Neural cell (in vitro differentiated cells): ENCODE results near the gene SYCN. TPM values are rescaled to one million over a fixed set of nuclear protein-coding genes. Genes with fewer than 3 reads are reported as not detected.

Source experiments
- H2AFZ ChIP-seq: fragments of 200-600, 300-800 bp; sonication (generic), shearing (Covaris generic); 2 replicates; pipeline ENCODE4 v1.6.0; 2014; ENCODE audit warnings: low read depth, mild to moderate bottlenecking, antibody characterized with exemption, low read length, moderate library complexity
- H3F3A ChIP-seq: fragments of 200-600 bp; shearing (Covaris generic); 2 replicates; pipeline ENCODE4 v1.6.1; 2016; ENCODE audit warnings: mild to moderate bottlenecking, moderate library complexity, mixed read lengths, antibody characterized with exemption, low read length; ENCODE audit not compliant: insufficient read depth, poor library complexity, severe bottlenecking
- H3K27ac ChIP-seq: fragments of 200-600, 300-800 bp; sonication (generic), shearing (Covaris generic); 2 replicates; pipeline ENCODE4 v1.5.1; 2014; ENCODE audit warnings: mild to moderate bottlenecking, low read length, moderate library complexity
- H3K27me3 ChIP-seq: fragments of 300-800, 200-600 bp; sonication (generic), shearing (Covaris generic); 2 replicates; pipeline ENCODE4 v1.6.0; 2014; ENCODE audit warnings: mild to moderate bottlenecking, low read depth, low read length, moderate library complexity; ENCODE audit not compliant: insufficient read depth
- H3K36me3 ChIP-seq: fragments of 300-800, 200-600 bp; sonication (generic), shearing (Covaris generic); 2 replicates; pipeline ENCODE4 v1.5.1; 2014; ENCODE audit warnings: mild to moderate bottlenecking, antibody characterized with exemption, low read length, moderate library complexity; ENCODE audit not compliant: insufficient read depth
- H3K4me2 ChIP-seq: fragments of 300-800, 200-600 bp; sonication (generic), shearing (Covaris generic); 2 replicates; pipeline ENCODE4 v1.6.0; 2014; ENCODE audit warnings: mild to moderate bottlenecking, low read length
- H3K4me3 ChIP-seq: fragments of 300-800, 200-600 bp; sonication (generic), shearing (Covaris generic); 2 replicates; pipeline ENCODE4 v1.5.1; 2014; ENCODE audit warnings: mild to moderate bottlenecking, low read length, moderate library complexity
- H3K79me2 ChIP-seq: fragments of 200-600 bp; shearing (Covaris generic); replicated peaks from 2 replicates; pipeline ENCODE4 v1.6.0; 2014; ENCODE audit warnings: mild to moderate bottlenecking, low read length, moderate library complexity; ENCODE audit not compliant: insufficient read depth
- H3K9ac ChIP-seq: fragments of 300-800, 200-600 bp; sonication (generic), shearing (Covaris generic); 2 replicates; pipeline ENCODE4 v1.6.1; 2016; ENCODE audit warnings: mild to moderate bottlenecking, low read length, mixed read lengths
- H3K9me2 ChIP-seq: fragments of 200-600 bp; shearing (Covaris generic); 2 replicates; pipeline ENCODE4 v1.6.1; 2016; ENCODE audit warnings: mild to moderate bottlenecking, low read length, mixed read lengths; ENCODE audit not compliant: insufficient read depth
- H3K9me3 ChIP-seq: fragments of 200-600, 300-800 bp; sonication (generic), shearing (Covaris generic); 2 replicates; pipeline ENCODE4 v1.6.1; 2016; ENCODE audit warnings: mild to moderate bottlenecking, mixed run types, low read length, moderate library complexity, mixed read lengths
- H4K20me1 ChIP-seq: fragments of 200-600 bp; shearing (Covaris generic); 2 replicates; pipeline ENCODE4 v1.6.1; 2016; ENCODE audit warnings: mild to moderate bottlenecking, mixed run types; ENCODE audit not compliant: insufficient read depth
- EP300 ChIP-seq: fragments of 450-650 bp; conservative IDR thresholded peaks from 2 replicates; pipeline ENCODE4 v1.6.1; 2014; ENCODE audit warnings: antibody characterized with exemption, mild to moderate bottlenecking, moderate library complexity; ENCODE audit not compliant: poor library complexity, severe bottlenecking
- EZH2 ChIP-seq: fragments of 200-600, 300-800 bp; shearing (Covaris generic), sonication (generic); IDR thresholded peaks from 2 replicates; pipeline ENCODE4 v1.6.1; 2014; ENCODE audit warnings: antibody characterized with exemption, low read length, borderline replicate concordance, mild to moderate bottlenecking; ENCODE audit not compliant: insufficient read depth, poor library complexity, severe bottlenecking
- MXI1 ChIP-seq: fragments of 450-650 bp; conservative IDR thresholded peaks from 2 replicates; pipeline ENCODE4 v1.6.1; 2014; ENCODE audit warnings: antibody characterized with exemption, mild to moderate bottlenecking; ENCODE audit not compliant: poor library complexity, severe bottlenecking
- POLR2AphosphoS5 ChIP-seq: IDR thresholded peaks from 2 replicates; pipeline ENCODE4 v1.6.1; 2012
- RAD21 ChIP-seq: fragments of 450-650 bp; conservative IDR thresholded peaks from 2 replicates; pipeline ENCODE4 v1.6.1; 2014; ENCODE audit warnings: antibody characterized with exemption, mild to moderate bottlenecking, moderate library complexity
- REST ChIP-seq: IDR thresholded peaks from 2 replicates; pipeline ENCODE4 v1.6.1; 2012; ENCODE audit warnings: borderline replicate concordance
- SMC3 ChIP-seq: fragments of 450-650 bp; conservative IDR thresholded peaks from 2 replicates; pipeline ENCODE4 v1.6.1; 2014; ENCODE audit warnings: antibody characterized with exemption, mild to moderate bottlenecking, moderate library complexity; ENCODE audit not compliant: poor library complexity
- TAF1 ChIP-seq: IDR thresholded peaks from 2 replicates; pipeline ENCODE4 v1.6.1; 2012; ENCODE audit warnings: low read depth
- polyA plus RNA-seq: library from polyadenylated mRNA; depleted of rRNA; stranded (reverse); fragments of >200 nt; gene quantifications from 2 replicates; pipeline ENCODE4 v1.2.3, GENCODE V29; 2014
- TF ChIP-seq, protein P1 (sequence below): fragments of 450-650 bp; IDR thresholded peaks from 2 replicates; pipeline ENCODE4 v1.5.1; 2014; ENCODE audit warnings: antibody characterized with exemption, mild to moderate bottlenecking, moderate library complexity; ENCODE audit not compliant: poor library complexity, severe bottlenecking

SYCN gene
- polyA plus RNA-seq, 1 donor from 2014 or later: not detected

DNA sequence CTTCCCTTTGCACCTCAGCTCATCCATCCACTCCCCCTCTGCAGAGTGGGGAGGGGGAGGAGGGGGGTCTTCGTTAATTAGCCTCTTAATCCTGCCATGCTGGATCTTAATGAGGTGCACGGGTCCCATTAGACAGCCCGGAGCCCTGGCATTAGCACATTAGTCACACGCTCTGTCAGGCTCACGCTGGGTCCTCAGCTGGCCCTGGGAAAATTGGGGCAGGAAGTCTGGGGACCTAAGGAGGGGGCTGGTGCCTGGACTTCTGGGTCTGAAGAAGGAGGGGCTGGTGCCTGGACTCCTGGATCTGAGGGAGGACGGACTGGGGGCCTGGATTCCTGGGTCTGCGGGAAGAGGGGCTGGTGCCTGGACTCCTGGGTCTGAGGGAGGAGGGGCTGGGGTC is 7.7 kb downstream of the SYCN start:
- Histone ChIP-seq H3K36me3 (no peaks in the 10 kb centered on the region), H3K4me3 (no peak overlapping the region), H3K9me3 (no peaks in the 10 kb centered on the region), H3F3A (no peaks in the 10 kb centered on the region), H3K79me2 (no peaks in the 10 kb centered on the region), H2AFZ (no peak overlapping the region), H3K27me3 (peaks cover 24% of the 10 kb centered on the region), H3K9ac (no peak overlapping the region), H4K20me1 (no peaks in the 10 kb centered on the region), H3K9me2 (no peaks in the 10 kb centered on the region), H3K4me2 (no peak overlapping the region), H3K27ac (no peak overlapping the region)
- TF ChIP-seq, protein P1, sequence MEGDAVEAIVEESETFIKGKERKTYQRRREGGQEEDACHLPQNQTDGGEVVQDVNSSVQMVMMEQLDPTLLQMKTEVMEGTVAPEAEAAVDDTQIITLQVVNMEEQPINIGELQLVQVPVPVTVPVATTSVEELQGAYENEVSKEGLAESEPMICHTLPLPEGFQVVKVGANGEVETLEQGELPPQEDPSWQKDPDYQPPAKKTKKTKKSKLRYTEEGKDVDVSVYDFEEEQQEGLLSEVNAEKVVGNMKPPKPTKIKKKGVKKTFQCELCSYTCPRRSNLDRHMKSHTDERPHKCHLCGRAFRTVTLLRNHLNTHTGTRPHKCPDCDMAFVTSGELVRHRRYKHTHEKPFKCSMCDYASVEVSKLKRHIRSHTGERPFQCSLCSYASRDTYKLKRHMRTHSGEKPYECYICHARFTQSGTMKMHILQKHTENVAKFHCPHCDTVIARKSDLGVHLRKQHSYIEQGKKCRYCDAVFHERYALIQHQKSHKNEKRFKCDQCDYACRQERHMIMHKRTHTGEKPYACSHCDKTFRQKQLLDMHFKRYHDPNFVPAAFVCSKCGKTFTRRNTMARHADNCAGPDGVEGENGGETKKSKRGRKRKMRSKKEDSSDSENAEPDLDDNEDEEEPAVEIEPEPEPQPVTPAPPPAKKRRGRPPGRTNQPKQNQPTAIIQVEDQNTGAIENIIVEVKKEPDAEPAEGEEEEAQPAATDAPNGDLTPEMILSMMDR: no peak
- no peak for TF ChIP-seq SMC3

DNA sequence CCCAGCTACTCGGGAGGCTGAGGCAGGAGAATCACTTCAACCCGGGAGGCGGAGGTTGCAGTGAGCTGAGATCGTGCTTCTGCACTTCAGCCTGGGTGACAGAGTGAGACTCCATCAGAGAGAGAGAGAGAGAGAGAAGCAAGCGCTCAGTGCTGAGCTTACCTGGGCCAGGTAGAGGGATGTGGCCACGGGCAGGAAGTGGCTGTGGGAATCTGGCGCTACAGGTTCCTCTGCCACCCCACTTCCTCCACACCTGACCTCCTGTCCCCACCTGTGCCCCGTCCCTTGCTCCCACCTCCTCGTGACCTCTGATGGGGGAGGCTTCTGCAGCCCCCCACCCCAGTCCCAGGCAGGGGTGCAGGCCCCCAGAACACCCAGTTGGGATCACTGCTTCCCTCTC is 8.3 kb downstream of the SYCN start:
- H3F3A ChIP-seq: no peaks in the 10 kb centered on the region
- H3K27me3 ChIP-seq: peaks cover 24% of the 10 kb centered on the region
- H3K79me2 ChIP-seq: no peaks in the 10 kb centered on the region
- H2AFZ ChIP-seq: no peak overlapping the region
- H3K4me2 ChIP-seq: no peak overlapping the region
- H3K36me3 ChIP-seq: no peaks in the 10 kb centered on the region
- H4K20me1 ChIP-seq: no peaks in the 10 kb centered on the region
- H3K9ac ChIP-seq: no peak overlapping the region
- H3K9me2 ChIP-seq: no peaks in the 10 kb centered on the region
- H3K4me3 ChIP-seq: no peak overlapping the region
- no peaks in the 10 kb centered on the region for H3K9me3 ChIP-seq
- H3K27ac ChIP-seq: no peak overlapping the region
- TF ChIP-seq TAF1 (no peak), RAD21 (no peak), POLR2AphosphoS5 (no peak), REST (no peak), SMC3 (no peak), EZH2 (no peak), EP300 (no peak), MXI1 (no peak)
- TF ChIP-seq, protein P1: no peak
